Measurements from ENCODE around the gene EXT2.

Gene EXT2

GRCh38 chr11:44120169-44120568 is 24.7 kb downstream of the EXT2 start:
- TF ChIP-seq TSHZ2 (CRISPR knock-in tag; IDR thresholded peaks at IDR 0.05), result no peak
- TF ChIP-seq ISL1 (CRISPR knock-in tag; IDR thresholded peaks at IDR 0.05), result no peak
- TF ChIP-seq TOX (CRISPR knock-in tag; IDR thresholded peaks at IDR 0.05; ENCODE audit: borderline replicate concordance), result no peak
- no peak for TF ChIP-seq TCF4 (CRISPR knock-in tag; IDR thresholded peaks at IDR 0.05; ENCODE audit: borderline replicate concordance)
- no peak for TF ChIP-seq POU6F1 (CRISPR knock-in tag; IDR thresholded peaks at IDR 0.05; ENCODE audit: borderline replicate concordance, low read depth)
- no peak for TF ChIP-seq CSDC2 (CRISPR knock-in tag; IDR thresholded peaks at IDR 0.05)

GRCh38 chr11:44125598-44125997 is 30.1 kb downstream of the EXT2 start:
- ATAC-seq, result no peak
- TF ChIP-seq OSR1 (CRISPR knock-in tag; IDR thresholded peaks at IDR 0.05), result no peak
- TF ChIP-seq ARNTL (CRISPR knock-in tag; IDR thresholded peaks at IDR 0.05; ENCODE audit: borderline replicate concordance, low read depth), result no peak
- no peak for TF ChIP-seq CSDC2 (CRISPR knock-in tag; IDR thresholded peaks at IDR 0.05)
- TF ChIP-seq POU6F1 (CRISPR knock-in tag; IDR thresholded peaks at IDR 0.05; ENCODE audit: borderline replicate concordance, low read depth), result no peak
- TF ChIP-seq CREB5 (CRISPR knock-in tag; IDR thresholded peaks at IDR 0.05; ENCODE audit: low read depth), result no peak
- TF ChIP-seq ZNF8 (CRISPR knock-in tag; IDR thresholded peaks at IDR 0.05), result no peak
- no peak for TF ChIP-seq ZFP30 (CRISPR knock-in tag; IDR thresholded peaks at IDR 0.05)
- TF ChIP-seq GLIS3 (CRISPR knock-in tag; IDR thresholded peaks at IDR 0.05), result no peak
- no peak for TF ChIP-seq ISL1 (CRISPR knock-in tag; IDR thresholded peaks at IDR 0.05)
- TF ChIP-seq BACH2 (CRISPR knock-in tag; IDR thresholded peaks at IDR 0.05; ENCODE audit: borderline replicate concordance), result no peak
- TF ChIP-seq ESRRG (CRISPR knock-in tag; IDR thresholded peaks at IDR 0.05), result no peak
- no peak for TF ChIP-seq TSHZ2 (CRISPR knock-in tag; IDR thresholded peaks at IDR 0.05)
- TF ChIP-seq, protein P1, sequence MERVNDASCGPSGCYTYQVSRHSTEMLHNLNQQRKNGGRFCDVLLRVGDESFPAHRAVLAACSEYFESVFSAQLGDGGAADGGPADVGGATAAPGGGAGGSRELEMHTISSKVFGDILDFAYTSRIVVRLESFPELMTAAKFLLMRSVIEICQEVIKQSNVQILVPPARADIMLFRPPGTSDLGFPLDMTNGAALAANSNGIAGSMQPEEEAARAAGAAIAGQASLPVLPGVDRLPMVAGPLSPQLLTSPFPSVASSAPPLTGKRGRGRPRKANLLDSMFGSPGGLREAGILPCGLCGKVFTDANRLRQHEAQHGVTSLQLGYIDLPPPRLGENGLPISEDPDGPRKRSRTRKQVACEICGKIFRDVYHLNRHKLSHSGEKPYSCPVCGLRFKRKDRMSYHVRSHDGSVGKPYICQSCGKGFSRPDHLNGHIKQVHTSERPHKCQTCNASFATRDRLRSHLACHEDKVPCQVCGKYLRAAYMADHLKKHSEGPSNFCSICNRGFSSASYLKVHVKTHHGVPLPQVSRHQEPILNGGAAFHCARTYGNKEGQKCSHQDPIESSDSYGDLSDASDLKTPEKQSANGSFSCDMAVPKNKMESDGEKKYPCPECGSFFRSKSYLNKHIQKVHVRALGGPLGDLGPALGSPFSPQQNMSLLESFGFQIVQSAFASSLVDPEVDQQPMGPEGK (CRISPR knock-in tag; IDR thresholded peaks at IDR 0.05; ENCODE audit: borderline replicate concordance), result no peak
- no peak for TF ChIP-seq RARB (CRISPR knock-in tag; IDR thresholded peaks at IDR 0.05)
- TF ChIP-seq ZNF70 (CRISPR knock-in tag; IDR thresholded peaks at IDR 0.05), result no peak
- TF ChIP-seq TOX (CRISPR knock-in tag; IDR thresholded peaks at IDR 0.05; ENCODE audit: borderline replicate concordance), result no peak
- TF ChIP-seq SNAI2 (CRISPR knock-in tag; IDR thresholded peaks at IDR 0.05), result no peak
- TF ChIP-seq ZNF565 (CRISPR knock-in tag; conservative IDR thresholded peaks at IDR 0.05; ENCODE audit: low read depth), result no peak
- TF ChIP-seq ZFP3 (CRISPR knock-in tag; IDR thresholded peaks at IDR 0.05), result no peak
- no peak for TF ChIP-seq ZC3H10 (CRISPR knock-in tag; IDR thresholded peaks at IDR 0.05)

More at GRCh38 chr11:44120169-44120568, 24.7 kb downstream of the EXT2 start:
- peak; percentile 65 for ATAC-seq
